Stomach smooth muscle (tissue), 2 donors: Measurements from ENCODE around the gene RAB17.

Experiments used
- H3K27ac ChIP-seq: one replicate; pipeline ENCODE4 v1.7.0; 2013; ENCODE audit warnings: mild to moderate bottlenecking, low read length, inconsistent platforms
- H3K27me3 ChIP-seq, 2 donors: one replicate each; pipeline ENCODE4 v1.7.0; 2013; ENCODE audit warnings: low read length in 2 of 2; ENCODE audit not compliant: insufficient read depth in 2 of 2, control insufficient read depth in 1 of 2
- H3K36me3 ChIP-seq, 2 donors: one replicate each; pipeline ENCODE4 v1.7.0; 2013; ENCODE audit warnings: low read length in 2 of 2; ENCODE audit not compliant: control insufficient read depth in 2 of 2, insufficient read depth in 2 of 2
- H3K4me1 ChIP-seq: one replicate; pipeline ENCODE4 v1.7.0; 2013; ENCODE audit warnings: low read length; ENCODE audit not compliant: control insufficient read depth, insufficient read depth
- H3K4me3 ChIP-seq, 2 donors: one replicate each; pipeline ENCODE4 v1.7.0; 2013; ENCODE audit warnings: low read length in 2 of 2
- H3K9ac ChIP-seq, 2 donors: one replicate each; pipeline ENCODE4 v1.7.0; 2013; ENCODE audit warnings: low read length in 2 of 2, mild to moderate bottlenecking in 1 of 2
- H3K9me3 ChIP-seq, 2 donors: one replicate each; pipeline ENCODE4 v1.7.0; 2013; ENCODE audit warnings: low read length in 2 of 2; ENCODE audit not compliant: control insufficient read depth in 2 of 2
- donor health status: healthy.
- donor health status: Pancreatic carcinoma.

Gene RAB17

GRCh38 chr2:237585590-237586221, 4.8 kb downstream of the RAB17 start:
- Histone ChIP-seq H3K9me3 (no peaks in the 10 kb centered on the region), H3K27ac (no peak overlapping the region), H3K9ac (no peak overlapping the region), H3K4me3 (no peak overlapping the region), H3K27me3 (no peaks in the 10 kb centered on the region), H3K36me3 (no peaks in the 10 kb centered on the region), H3K4me1 (peaks cover 20% of the 10 kb centered on the region)

- Histone ChIP-seq H3K27ac (no peak overlapping the region), H3K9me3 (no peaks in the 10 kb centered on the region), H3K4me1 (peaks cover 15% of the 10 kb centered on the region), H3K9ac (no peak overlapping the region), H3K36me3 (no peaks in the 10 kb centered on the region), H3K4me3 (no peak overlapping the region), H3K27me3 (no peaks in the 10 kb centered on the region)
Observed at GRCh38 chr2:237583385-237584295, 6.9 kb downstream of the RAB17 start.

GRCh38 chr2:237581751-237582746, 8.5 kb downstream of the RAB17 start:
- H3K4me1 ChIP-seq: peaks cover 15% of the 10 kb centered on the region
- peak overlapping the region; percentile 36 to 51 for H3K9ac ChIP-seq
- peak overlapping the region; percentile 70 for H3K27ac ChIP-seq

GRCh38 chr2:237581326-237581725, 9.2 kb downstream of the RAB17 start:
- no peaks in the 10 kb centered on the region for H3K36me3 ChIP-seq
- H3K27me3 ChIP-seq: no peaks in the 10 kb centered on the region
- peaks cover 15% of the 10 kb centered on the region for H3K4me1 ChIP-seq
- peak overlapping the region; percentile 70 for H3K27ac ChIP-seq
- H3K9me3 ChIP-seq: no peaks in the 10 kb centered on the region
- peak overlapping the region; percentile 36 for H3K9ac ChIP-seq
- peak overlapping the region; percentile 50 to 66 for H3K4me3 ChIP-seq

More at GRCh38 chr2:237581751-237582746, 8.5 kb downstream of the RAB17 start:
- H3K36me3 ChIP-seq: no peaks in the 10 kb centered on the region
- no peaks in the 10 kb centered on the region for H3K27me3 ChIP-seq
- no peaks in the 10 kb centered on the region for H3K9me3 ChIP-seq
- peak overlapping the region; percentile 50 to 66 for H3K4me3 ChIP-seq

GRCh38 chr2:237577956-237578870, 12.3 kb downstream of the RAB17 start:
- no peaks in the 10 kb centered on the region for H3K27me3 ChIP-seq
- H3K27ac ChIP-seq: no peak overlapping the region
- H3K36me3 ChIP-seq: no peaks in the 10 kb centered on the region
- H3K9ac ChIP-seq: no peak overlapping the region
- peaks cover 21% of the 10 kb centered on the region for H3K4me1 ChIP-seq
- no peaks in the 10 kb centered on the region for H3K9me3 ChIP-seq
- H3K4me3 ChIP-seq: no peak overlapping the region

GRCh38 chr2:237577458-237577857, 13.1 kb downstream of the RAB17 start:
- H3K36me3 ChIP-seq: no peaks in the 10 kb centered on the region
- H3K4me3 ChIP-seq: no peak overlapping the region
- peaks cover 21% of the 10 kb centered on the region for H3K4me1 ChIP-seq
- H3K9me3 ChIP-seq: no peaks in the 10 kb centered on the region
- H3K27me3 ChIP-seq: no peaks in the 10 kb centered on the region
- H3K9ac ChIP-seq: no peak overlapping the region
- H3K27ac ChIP-seq: no peak overlapping the region

GRCh38 chr2:237576974-237577373, 13.6 kb downstream of the RAB17 start:
- no peaks in the 10 kb centered on the region for H3K27me3 ChIP-seq
- no peak overlapping the region for H3K4me3 ChIP-seq
- no peak overlapping the region for H3K9ac ChIP-seq
- peaks cover 21% of the 10 kb centered on the region for H3K4me1 ChIP-seq
- no peak overlapping the region for H3K27ac ChIP-seq
- no peaks in the 10 kb centered on the region for H3K9me3 ChIP-seq
- H3K36me3 ChIP-seq: no peaks in the 10 kb centered on the region

- peaks cover 19% of the 10 kb centered on the region for H3K4me1 ChIP-seq
- H3K4me3 ChIP-seq: no peak overlapping the region
- H3K36me3 ChIP-seq: no peaks in the 10 kb centered on the region
- H3K9ac ChIP-seq: no peak overlapping the region
- H3K9me3 ChIP-seq: no peaks in the 10 kb centered on the region
- H3K27me3 ChIP-seq: no peaks in the 10 kb centered on the region
- H3K27ac ChIP-seq: no peak overlapping the region
Observed at GRCh38 chr2:237575869-237576862, 14.4 kb downstream of the RAB17 start.
